ENCODE measurements around the gene PSMD4.

PSMD4 gene

GRCh38 chr1:151314137-151314875 is 59.8 kb downstream of the PSMD4 start:
- no peak for DNase-seq
- H3K36me3 Mint-ChIP-seq (ENCODE audit: low read depth), result peaks cover 51% of the 10 kb centered on the region
- H3K4me1 Mint-ChIP-seq, result peaks cover 32% of the 10 kb centered on the region
- no peak overlapping the region for H3K4me3 Mint-ChIP-seq
- no peak overlapping the region for H3K27ac Mint-ChIP-seq
- no peaks in the 10 kb centered on the region for H3K9me3 Mint-ChIP-seq
- H3K27me3 Mint-ChIP-seq (ENCODE audit: low read depth, poor library complexity), result no peaks in the 10 kb centered on the region
- no peak for TF ChIP-seq CTCF (IDR thresholded peaks at IDR 0.05)

- DNase-seq, result no peak
- Mint-ChIP-seq H3K36me3 (ENCODE audit: low read depth) (peaks cover 59% of the 10 kb centered on the region), H3K27me3 (ENCODE audit: low read depth, poor library complexity) (peaks cover 2% of the 10 kb centered on the region), H3K4me3 (no peak overlapping the region), H3K9me3 (no peaks in the 10 kb centered on the region), H3K27ac (peak overlapping the region; percentile 85), H3K4me1 (peaks cover 22% of the 10 kb centered on the region)
- TF ChIP-seq CTCF (IDR thresholded peaks at IDR 0.05), result no peak
Measured at GRCh38 chr1:151315565-151316235, 61.2 kb downstream of the PSMD4 start.
